GM21723 (cell line): Measurements from ENCODE around the gene RFLNA.

Experiments
- ATAC-seq: cut with Tn5 transposase; IDR thresholded peaks from one replicate; pipeline ENCODE4 v1.9.1; 2021; ENCODE audit warnings: mild to moderate bottlenecking, moderate library complexity; ENCODE audit not compliant: unreplicated experiment

Gene RFLNA

DNA sequence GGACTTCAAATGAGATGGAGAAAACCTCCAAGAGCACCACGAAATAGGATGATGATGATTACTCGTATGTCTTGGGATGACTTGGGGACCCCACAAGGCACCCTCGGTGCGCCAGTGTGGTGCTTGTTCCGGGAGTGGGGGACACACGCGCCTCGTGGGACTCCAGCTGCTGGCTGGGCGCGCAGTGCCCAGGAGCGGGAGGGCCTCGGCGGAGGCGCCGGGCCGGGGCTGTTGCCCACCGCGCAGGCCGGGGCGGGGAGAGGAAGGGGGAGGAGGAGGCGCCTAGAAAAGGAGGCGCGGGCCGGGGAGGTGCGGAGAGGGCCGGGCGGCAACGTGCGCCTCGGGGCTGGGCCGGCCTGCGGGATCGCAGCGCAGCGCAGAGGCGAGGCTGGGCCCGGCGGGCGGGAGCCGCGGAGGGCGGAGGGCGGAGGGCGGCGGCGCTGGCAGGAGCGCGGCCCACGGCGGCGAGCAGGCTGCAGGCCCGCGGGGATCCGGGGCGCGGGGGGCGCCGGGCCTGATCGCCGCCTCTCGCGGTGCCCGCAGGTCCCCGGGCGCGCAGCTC is at the start of gene RFLNA:
RFLNA (plus strand) TSS at position 314 of the 562 bp plus-strand sequence. CDS start 337 bp downstream, outside the sequence.
- ATAC-seq: no peak

DNA sequence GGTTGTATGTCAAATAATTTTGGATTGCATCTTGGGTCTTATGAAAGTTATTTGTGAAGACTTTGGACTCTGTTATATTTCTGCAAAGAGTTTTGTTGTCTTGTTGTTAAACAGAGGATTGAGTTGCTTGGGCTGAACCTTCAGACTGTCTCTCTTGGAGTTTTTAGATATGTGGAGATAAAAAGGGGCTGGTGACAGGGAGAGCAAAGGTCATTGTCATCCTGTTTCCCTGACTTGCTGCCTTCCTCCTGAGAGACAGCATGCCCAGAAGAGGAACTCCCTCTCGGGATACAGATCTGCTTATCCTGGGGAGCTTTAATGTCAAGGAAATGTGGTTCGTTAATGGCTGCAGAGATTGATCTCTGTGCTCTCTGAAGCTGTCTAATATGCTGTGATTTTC is 47.6 kb upstream of the RFLNA start:
- no peak for ATAC-seq

GRCh38 chr12:124248941-124249825 is 45.7 kb upstream of the RFLNA start:
- ATAC-seq: no peak

- no peak for ATAC-seq
Observed at GRCh38 chr12:124251186-124251585, 43.7 kb upstream of the RFLNA start.

DNA sequence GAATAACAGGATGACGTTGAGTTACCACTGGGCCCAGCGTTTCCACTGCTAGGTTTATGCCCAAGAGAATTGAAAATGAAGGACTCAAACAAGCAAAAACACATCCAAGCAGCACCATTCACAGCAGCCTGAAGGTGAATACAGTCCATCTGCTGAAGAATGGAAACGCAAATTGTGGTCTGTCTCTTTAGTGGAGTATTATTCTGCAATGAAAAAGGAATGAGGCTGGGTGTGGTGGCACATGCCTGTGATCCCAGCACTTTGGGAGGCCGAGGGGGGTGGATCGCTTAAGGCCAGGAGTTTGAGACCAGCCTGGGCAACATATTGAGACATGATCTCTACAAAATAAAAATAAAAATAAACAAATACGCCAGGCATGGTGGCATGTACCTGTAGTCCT is 41.9 kb upstream of the RFLNA start:
- ATAC-seq: no peak

- ATAC-seq: no peak
Observed at GRCh38 chr12:124254126-124254525, 40.8 kb upstream of the RFLNA start.

DNA sequence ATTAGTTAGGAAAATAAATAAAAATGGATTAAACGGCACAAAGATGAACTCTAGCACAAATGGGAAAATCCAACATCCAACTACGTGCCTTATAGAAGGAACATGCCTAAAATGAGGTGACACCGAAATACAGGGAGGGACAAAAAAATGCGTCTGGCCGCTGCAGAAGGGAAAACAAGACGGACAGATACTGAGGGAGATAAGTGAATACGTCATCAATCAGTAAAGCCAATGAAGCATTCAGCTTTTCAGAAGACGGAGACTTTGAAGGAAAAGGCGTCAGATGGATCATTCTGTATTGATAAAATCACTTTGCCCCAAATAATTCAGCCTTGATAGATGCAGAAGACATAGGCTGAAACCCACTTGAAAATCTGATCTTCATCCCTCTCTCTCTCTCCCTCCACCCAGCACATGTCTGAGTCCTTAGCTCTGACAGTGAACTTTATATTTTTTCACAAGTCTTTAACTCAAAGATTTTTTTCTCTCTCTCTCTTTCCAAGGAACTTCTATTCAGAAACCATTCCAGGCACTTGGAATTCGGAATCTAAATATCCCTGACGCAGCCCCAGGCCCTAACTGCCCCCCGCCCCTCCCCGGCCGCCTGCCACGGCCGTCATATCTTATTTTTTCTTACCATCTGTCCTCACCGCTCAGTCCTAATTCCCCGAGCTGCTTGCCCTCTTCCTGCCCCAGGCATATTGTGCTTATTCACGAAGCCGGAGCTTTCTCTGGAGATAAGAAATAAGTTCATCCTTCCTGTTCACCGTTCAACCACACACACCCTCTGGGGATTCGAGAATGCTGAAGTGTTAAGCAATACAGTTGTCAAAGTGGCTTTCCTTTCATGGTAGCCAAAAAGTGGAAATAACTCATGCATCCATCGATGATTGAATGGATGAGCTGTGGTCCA is 35.5 kb upstream of the RFLNA start:
- no peak for ATAC-seq

GRCh38 chr12:124261885-124262284 is 33.0 kb upstream of the RFLNA start:
- no peak for ATAC-seq

DNA sequence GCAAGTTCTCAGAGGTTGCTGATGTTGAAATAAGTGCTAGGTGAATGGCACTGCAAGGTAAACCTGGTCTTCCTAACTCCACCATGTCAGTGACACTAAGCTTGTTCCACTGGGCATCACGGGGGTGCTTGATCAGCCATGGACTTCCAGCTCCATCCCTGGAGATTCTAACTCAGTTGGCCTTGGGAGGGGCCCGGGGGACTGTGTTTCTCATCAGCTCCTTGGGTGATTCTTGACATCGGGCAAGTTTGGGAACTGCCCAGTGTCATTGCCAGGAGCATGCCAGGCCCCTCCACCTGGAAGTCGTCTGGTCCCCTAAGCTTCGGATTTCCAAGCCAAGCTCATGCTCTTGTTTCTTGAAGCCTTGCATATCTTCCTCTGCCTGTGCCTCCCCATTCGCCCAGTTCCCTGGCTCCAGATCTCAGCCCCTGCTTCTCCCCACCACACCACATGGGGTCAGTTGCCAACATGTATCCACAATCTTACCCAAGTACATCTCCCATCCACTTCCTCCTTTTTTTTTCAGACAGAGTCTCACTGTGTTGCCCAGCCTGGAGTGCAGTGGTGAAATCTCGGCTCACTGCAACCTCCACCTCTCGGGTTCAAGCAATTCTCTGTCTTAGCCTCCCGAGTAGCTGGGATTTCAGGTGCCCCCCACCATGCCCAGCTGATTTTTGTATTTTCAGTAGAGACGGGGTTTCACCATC is 30.7 kb upstream of the RFLNA start:
- no peak for ATAC-seq

DNA sequence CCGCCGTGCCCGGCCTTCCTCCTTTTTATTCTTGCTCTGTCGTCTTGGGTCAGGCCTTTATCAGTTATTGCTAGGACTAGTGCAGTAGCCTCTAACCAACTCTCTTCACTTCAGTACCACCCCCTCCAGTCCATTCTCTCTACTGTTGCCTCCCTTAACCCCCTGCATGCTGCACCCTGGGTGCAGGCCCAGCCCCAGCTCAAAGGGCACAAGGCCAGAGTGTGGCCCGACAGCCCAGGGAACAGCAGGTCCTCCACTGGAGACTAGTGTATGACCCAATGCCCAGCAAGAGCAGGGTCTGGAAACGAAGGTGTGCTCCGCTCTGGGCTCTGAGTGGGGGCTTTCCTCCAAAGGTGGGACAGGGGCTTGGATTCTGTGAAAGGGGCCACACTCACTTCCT is 30.0 kb upstream of the RFLNA start:
- no peak for ATAC-seq

DNA sequence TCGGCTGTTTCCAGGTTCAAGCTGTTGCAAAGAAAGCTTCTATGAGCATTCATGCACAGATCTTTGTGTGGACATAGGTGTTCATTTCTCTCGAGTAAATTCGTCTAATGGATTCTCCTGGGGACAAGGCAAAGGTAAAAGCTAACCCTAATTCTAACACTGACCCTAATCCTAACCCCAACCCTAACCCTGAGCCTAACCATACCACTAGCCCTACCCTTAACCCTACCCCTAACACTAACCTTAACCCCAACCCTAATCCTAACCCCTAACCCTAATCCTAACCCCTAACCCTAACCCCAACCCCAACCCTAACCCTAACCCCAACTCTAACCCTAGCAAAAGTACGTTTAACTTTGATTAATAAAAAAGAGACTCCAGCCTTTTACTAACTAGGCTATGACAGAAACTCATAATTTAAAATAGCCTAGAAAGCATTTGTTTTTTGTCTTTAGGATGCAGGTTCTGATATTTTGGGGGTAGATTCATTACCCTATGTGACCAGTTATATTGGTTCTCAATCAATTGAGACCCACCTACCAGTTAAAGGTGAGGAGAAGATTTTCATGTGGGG is 27.6 kb upstream of the RFLNA start:
- no peak for ATAC-seq

GRCh38 chr12:124270671-124271070 is 24.2 kb upstream of the RFLNA start:
- ATAC-seq: no peak

DNA sequence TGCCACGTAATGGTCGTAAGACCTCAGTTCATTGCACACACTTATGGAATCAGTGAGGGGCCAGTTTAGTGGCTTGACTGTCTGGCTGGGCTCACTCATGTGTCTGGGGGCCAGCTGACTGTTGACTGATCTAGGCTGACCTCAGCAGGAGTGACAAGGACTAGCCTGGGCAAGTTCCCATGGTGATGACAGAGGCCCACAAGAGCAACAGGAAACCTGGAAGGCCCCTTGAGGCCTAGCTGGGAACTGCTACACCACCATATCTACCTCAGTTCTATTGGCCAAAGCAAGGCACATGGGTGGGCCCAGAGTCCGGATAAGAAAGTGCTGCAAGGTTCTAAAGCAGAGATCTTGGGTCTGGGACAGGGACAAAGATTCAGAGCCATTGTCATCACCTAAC is 21.3 kb upstream of the RFLNA start:
- peak; percentile 81 for ATAC-seq

DNA sequence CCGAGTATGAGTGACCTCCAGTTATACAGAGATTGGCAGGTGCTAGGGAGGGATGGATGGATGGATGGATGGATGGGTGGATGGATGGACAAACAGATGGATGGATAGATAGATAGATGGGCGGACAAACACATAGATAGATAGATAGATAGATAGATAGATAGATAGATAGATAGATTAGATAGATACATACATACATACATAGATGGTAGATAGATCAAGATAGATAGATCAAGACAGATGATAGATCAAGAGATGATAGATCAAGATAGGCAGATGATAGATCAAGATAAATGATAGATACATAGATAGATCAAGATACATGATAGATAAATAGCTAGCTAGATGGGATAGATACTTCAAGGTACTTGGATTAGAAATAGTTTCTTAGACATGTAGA is 18.6 kb upstream of the RFLNA start:
- ATAC-seq: no peak

GRCh38 chr12:124277394-124278241 is 17.3 kb upstream of the RFLNA start:
- ATAC-seq: no peak

DNA sequence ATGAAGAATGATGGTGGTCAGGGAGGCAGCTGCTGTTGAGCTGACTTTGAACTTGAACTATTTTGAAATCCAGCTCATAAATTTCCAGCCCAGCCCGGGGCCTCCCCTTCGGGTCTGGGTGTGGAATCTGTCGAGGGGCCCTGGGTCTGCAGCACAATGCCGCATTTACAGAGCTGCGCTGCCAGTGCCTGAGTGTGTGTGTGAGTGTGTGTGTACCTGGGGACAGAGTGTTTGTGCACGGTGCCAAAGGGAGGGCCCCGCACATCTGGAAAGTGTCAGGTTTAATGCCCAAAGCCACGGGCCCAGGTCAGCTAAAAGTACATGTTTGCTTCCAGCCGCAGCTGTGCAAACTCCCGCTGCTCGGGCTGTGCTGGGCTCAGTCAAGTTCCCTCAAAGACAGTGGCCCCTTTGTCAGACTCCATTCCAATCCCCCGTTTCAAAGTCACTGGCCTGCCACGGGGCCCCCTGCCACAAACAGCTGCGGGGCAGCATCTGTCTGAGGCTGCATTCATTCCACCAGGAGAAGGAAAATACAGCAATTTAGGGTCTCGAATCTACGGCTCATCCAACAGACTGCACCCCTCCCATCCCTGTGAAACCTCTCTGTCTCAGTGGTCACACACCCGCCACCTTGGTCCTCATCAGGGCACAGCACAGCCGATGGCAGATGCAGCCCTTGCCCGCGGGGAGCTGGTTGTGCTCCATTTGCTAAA is 16.3 kb upstream of the RFLNA start:
- ATAC-seq: no peak

GRCh38 chr12:124279315-124279714 is 15.6 kb upstream of the RFLNA start:
- ATAC-seq: no peak

GRCh38 chr12:124279846-124280360 is 15.0 kb upstream of the RFLNA start:
- ATAC-seq: no peak

- no peak for ATAC-seq
Observed at GRCh38 chr12:124281309-124281708, 13.6 kb upstream of the RFLNA start.
